DOHH2 (cell line): ENCODE measurements around the gene MPZ.
A peak's percentile ranks its signal among the peaks of the same experiment; 100 is the strongest.
"Not testable (repeated sequence)": the region's sequence is repeated elsewhere in the genome, so short reads cannot be mapped to it uniquely, and the experiment has no call there.

Experiments used
- H3F3A ChIP-seq: fragments of 200-600 bp; sonication (generic), shearing (Covaris generic); 2 replicates; pipeline ENCODE4 v1.6.0; 2016; ENCODE audit warnings: antibody characterized with exemption, mild to moderate bottlenecking; ENCODE audit not compliant: control insufficient read depth, insufficient read depth
- H3K27ac ChIP-seq: fragments of 200-600 bp; sonication (generic); 2 replicates; pipeline ENCODE4 v1.5.1; 2014; ENCODE audit warnings: low read depth, mild to moderate bottlenecking, low read length, moderate library complexity
- H3K27me3 ChIP-seq: fragments of 200-600 bp; sonication (generic); 2 replicates; pipeline ENCODE4 v1.6.1; 2014; ENCODE audit warnings: mild to moderate bottlenecking, low read length, mixed read lengths; ENCODE audit not compliant: control insufficient read depth
- H3K36me3 ChIP-seq: fragments of 200-600 bp; sonication (generic); 2 replicates; pipeline ENCODE4 v1.6.1; 2014; ENCODE audit warnings: mild to moderate bottlenecking, low read length, moderate library complexity, mixed read lengths; ENCODE audit not compliant: control insufficient read depth
- H3K4me1 ChIP-seq: fragments of 200-600 bp; sonication (generic); 2 replicates; pipeline ENCODE4 v1.6.1; 2014; ENCODE audit warnings: mild to moderate bottlenecking, low read length, mixed read lengths; ENCODE audit not compliant: control insufficient read depth
- H3K4me2 ChIP-seq: fragments of 200-600 bp; sonication (generic); 2 replicates; pipeline ENCODE4 v1.6.0; 2014; ENCODE audit warnings: mild to moderate bottlenecking, low read length, moderate library complexity
- H3K4me3 ChIP-seq: fragments of 200-600 bp; sonication (generic); 2 replicates; pipeline ENCODE4 v1.5.1; 2014; ENCODE audit warnings: mild to moderate bottlenecking, low read length, mixed read lengths
- H3K79me2 ChIP-seq: fragments of 200-600 bp; sonication (generic); 2 replicates; pipeline ENCODE4 v1.6.1; 2014; ENCODE audit warnings: mild to moderate bottlenecking, low read length, mixed read lengths; ENCODE audit not compliant: control insufficient read depth
- H3K9me2 ChIP-seq: fragments of 200-600 bp; sonication (generic); replicated peaks from 2 replicates; pipeline ENCODE4 v1.6.1; 2014; ENCODE audit warnings: mild to moderate bottlenecking, low read length, mixed read lengths; ENCODE audit not compliant: control insufficient read depth
- H3K9me3 ChIP-seq: fragments of 200-600 bp; sonication (generic); 2 replicates; pipeline ENCODE4 v1.6.1; 2014; ENCODE audit warnings: antibody characterized with exemption, low read length, mixed read lengths; ENCODE audit not compliant: control insufficient read depth, insufficient read depth
- H4K20me1 ChIP-seq: fragments of 200-600 bp; sonication (generic); 2 replicates; pipeline ENCODE4 v1.6.0; 2014; ENCODE audit warnings: low read depth, mild to moderate bottlenecking, antibody characterized with exemption, low read length, moderate library complexity; ENCODE audit not compliant: control insufficient read depth, insufficient read depth
- EZH2phosphoT487 ChIP-seq: fragments of 200-600 bp; sonication (generic); IDR thresholded peaks from 2 replicates; pipeline ENCODE4 v1.6.1; 2017; ENCODE audit warnings: borderline replicate concordance, mild to moderate bottlenecking, antibody characterized with exemption, low read length, moderate library complexity, mixed read lengths
- TF ChIP-seq, protein P1 (sequence below): fragments of 200-600 bp; sonication (generic); IDR thresholded peaks from one replicate; pipeline ENCODE4 v1.5.1; 2014; ENCODE audit warnings: antibody characterized with exemption, mild to moderate bottlenecking, low read depth, low read length; ENCODE audit not compliant: poor library complexity, severe bottlenecking

The MPZ gene

DNA sequence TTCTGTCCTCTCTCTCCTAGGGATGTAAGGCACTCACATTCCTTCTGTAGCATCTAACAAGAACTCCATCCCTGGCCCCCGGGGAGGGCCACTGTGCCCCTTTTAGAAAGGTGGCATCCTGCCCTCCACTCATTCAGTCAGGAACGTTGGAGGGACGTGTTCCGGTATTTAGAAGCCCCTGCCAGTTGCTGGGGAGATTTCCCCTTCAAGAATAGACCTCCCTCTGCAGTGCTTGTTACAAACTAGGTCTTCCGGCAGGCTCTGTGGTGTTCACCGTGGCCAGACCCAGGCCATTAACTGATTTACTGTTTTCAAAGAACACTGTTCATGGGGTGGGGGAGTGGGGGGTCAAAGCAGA is 50.4 kb downstream of the MPZ start:
- peak overlapping the region; percentile 73 for H3K4me2 ChIP-seq

GRCh38 chr1:161258439-161259344 is 51.1 kb downstream of the MPZ start, which contains the start of gene PCP4L1:
TSS of gene PCP4L1 (plus strand) at chr1:161258745. CDS start at chr1:161258975, 230 bp downstream.
- H3K9me3 ChIP-seq = peaks cover 13% of the 10 kb centered on the region
- peak within 1 kb of the TSS; percentile 73 for H3K4me2 ChIP-seq
- no peaks in the 10 kb centered on the region for H3F3A ChIP-seq
- H3K27ac ChIP-seq = no peak within 1 kb of the TSS
- peak; percentile 20; the same call in 1 of the 2 replicates for TF ChIP-seq EZH2phosphoT487
- TF ChIP-seq, protein P1, sequence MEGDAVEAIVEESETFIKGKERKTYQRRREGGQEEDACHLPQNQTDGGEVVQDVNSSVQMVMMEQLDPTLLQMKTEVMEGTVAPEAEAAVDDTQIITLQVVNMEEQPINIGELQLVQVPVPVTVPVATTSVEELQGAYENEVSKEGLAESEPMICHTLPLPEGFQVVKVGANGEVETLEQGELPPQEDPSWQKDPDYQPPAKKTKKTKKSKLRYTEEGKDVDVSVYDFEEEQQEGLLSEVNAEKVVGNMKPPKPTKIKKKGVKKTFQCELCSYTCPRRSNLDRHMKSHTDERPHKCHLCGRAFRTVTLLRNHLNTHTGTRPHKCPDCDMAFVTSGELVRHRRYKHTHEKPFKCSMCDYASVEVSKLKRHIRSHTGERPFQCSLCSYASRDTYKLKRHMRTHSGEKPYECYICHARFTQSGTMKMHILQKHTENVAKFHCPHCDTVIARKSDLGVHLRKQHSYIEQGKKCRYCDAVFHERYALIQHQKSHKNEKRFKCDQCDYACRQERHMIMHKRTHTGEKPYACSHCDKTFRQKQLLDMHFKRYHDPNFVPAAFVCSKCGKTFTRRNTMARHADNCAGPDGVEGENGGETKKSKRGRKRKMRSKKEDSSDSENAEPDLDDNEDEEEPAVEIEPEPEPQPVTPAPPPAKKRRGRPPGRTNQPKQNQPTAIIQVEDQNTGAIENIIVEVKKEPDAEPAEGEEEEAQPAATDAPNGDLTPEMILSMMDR = no peak
- H3K79me2 ChIP-seq = no peaks in the 10 kb centered on the region
- peaks cover 39% of the 10 kb centered on the region for H3K27me3 ChIP-seq
- H3K4me1 ChIP-seq = peaks cover 42% of the 10 kb centered on the region
- no peaks in the 10 kb centered on the region for H3K9me2 ChIP-seq
- no peaks in the 10 kb centered on the region for H3K36me3 ChIP-seq
- H3K4me3 ChIP-seq = peak within 1 kb of the TSS; percentile 72
- no peaks in the 10 kb centered on the region for H4K20me1 ChIP-seq

More for the DNA sequence above, 50.4 kb downstream of the MPZ start:
- peak overlapping the region; percentile 72 for H3K4me3 ChIP-seq
- H3K79me2 ChIP-seq = no peaks in the 10 kb centered on the region
- no peaks in the 10 kb centered on the region for H3K36me3 ChIP-seq
- H3K4me1 ChIP-seq = peaks cover 42% of the 10 kb centered on the region
- H3K9me3 ChIP-seq = peaks cover 13% of the 10 kb centered on the region
- H3K27me3 ChIP-seq = peaks cover 39% of the 10 kb centered on the region
- H3K27ac ChIP-seq = no peak overlapping the region
- no peaks in the 10 kb centered on the region for H4K20me1 ChIP-seq
- TF ChIP-seq, protein P1 = no peak
- TF ChIP-seq EZH2phosphoT487 = peak; percentile 24; the same call in 1 of the 2 replicates
- no peaks in the 10 kb centered on the region for H3K9me2 ChIP-seq
- no peaks in the 10 kb centered on the region for H3F3A ChIP-seq

DNA sequence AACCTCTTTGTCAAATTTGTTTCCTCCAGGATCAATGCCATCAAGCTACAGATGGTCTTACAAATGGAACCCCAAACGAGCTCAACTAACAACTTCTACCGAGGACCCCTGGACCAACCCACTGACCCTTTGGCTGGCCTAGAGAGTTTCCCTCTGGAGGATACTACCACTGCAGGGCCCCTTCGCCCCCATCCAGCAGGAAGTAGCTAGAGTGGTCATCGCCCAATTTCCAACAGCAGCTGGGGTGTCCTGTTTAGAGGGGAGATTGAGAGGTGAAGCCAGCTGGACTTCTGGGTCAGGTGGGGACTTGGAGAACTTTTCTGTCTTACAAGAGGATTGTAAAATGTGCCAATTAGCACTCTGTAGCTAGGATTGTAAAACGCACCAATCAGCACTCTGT is 52.7 kb downstream of the MPZ start:
- H3K4me1 ChIP-seq = peaks cover 36% of the 10 kb centered on the region
- H3F3A ChIP-seq, H3K4me3 ChIP-seq, H3K4me2 ChIP-seq, H3K36me3 ChIP-seq, H3K79me2 ChIP-seq, H4K20me1 ChIP-seq, H3K9me2 ChIP-seq, H3K27ac ChIP-seq: not testable (repeated sequence)
- H3K9me3 ChIP-seq = peaks cover 13% of the 10 kb centered on the region
- H3K27me3 ChIP-seq = peaks cover 36% of the 10 kb centered on the region

DNA sequence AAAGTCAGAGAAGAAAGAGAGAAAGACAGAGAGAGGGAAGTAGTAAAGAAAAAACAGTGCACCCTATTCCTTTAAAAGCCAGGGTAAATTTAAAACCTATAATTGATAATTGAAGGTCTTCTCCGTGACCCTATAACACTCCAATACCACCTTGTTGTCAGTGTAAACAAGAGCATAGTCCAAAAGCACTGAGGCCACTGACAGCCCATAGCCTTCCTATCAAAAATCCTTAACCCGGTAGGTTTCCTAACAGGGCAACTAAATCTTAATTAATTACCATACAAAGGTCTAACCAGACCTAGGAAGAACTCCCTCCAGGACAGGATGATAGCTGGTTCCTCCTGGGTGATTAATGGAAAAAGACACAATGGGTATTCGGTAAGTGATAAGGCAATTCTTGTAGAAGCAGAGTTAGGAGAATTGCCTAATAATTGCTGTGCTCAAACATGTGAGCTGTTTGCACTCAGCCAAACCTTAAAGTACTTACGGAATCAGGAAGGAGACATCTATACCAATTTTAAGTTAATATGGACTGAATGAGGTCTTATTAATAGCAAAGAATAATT is 53.7 kb downstream of the MPZ start:
- H3K27ac ChIP-seq, H3K4me3 ChIP-seq, H4K20me1 ChIP-seq, H3K9me2 ChIP-seq, H3K79me2 ChIP-seq, H3K4me2 ChIP-seq, H3F3A ChIP-seq, H3K36me3 ChIP-seq: not testable (repeated sequence)
- Histone ChIP-seq H3K9me3 (peaks cover 13% of the 10 kb centered on the region), H3K4me1 (peaks cover 25% of the 10 kb centered on the region), H3K27me3 (peaks cover 31% of the 10 kb centered on the region)

DNA sequence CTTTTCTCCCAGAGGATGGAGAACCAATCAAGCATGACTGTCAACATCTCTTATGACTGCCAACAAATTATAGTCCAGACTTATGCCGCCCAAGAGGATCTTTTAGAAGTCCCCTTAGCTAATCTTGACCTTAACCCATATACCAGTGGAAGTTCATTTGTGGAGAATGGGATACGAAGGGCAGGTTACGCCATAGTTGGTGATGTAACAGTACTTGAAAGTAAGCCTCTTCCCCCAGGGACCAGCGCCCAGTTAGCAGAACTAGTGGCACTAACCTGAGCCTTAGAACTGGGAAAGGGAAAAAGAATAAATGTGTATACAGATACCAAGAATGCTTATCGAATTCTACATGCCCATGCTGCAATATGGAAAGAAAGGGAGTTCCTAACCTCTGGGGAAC is 54.5 kb downstream of the MPZ start:
- H3K36me3 ChIP-seq, H3K27ac ChIP-seq, H3K79me2 ChIP-seq, H3K4me2 ChIP-seq, H3K9me2 ChIP-seq, H3K4me3 ChIP-seq, H4K20me1 ChIP-seq, H3F3A ChIP-seq: not testable (repeated sequence)
- peaks cover 13% of the 10 kb centered on the region for H3K9me3 ChIP-seq
- peaks cover 18% of the 10 kb centered on the region for H3K4me1 ChIP-seq
- peaks cover 25% of the 10 kb centered on the region for H3K27me3 ChIP-seq
